ENCODE results near the gene BRAF.
"Not testable (repeated sequence)": the region's sequence is repeated elsewhere in the genome, so short reads cannot be mapped to it uniquely, and the experiment has no call there.

BRAF gene

GRCh38 chr7:140876519-140877248, 48.0 kb downstream of the BRAF start:
- peak; percentile 52 for DNase-seq

GRCh38 chr7:140873434-140873833, 51.3 kb downstream of the BRAF start:
- DNase-seq = no peak

GRCh38 chr7:140870003-140870402, 54.7 kb downstream of the BRAF start:
- DNase-seq = no peak

GRCh38 chr7:140869430-140869829, 55.3 kb downstream of the BRAF start:
- no peak for DNase-seq

GRCh38 chr7:140867467-140868462, 57.0 kb downstream of the BRAF start:
- DNase-seq = no peak

- DNase-seq = no peak
Measured at GRCh38 chr7:140866926-140867325, 57.8 kb downstream of the BRAF start.

- DNase-seq = no peak
Measured at GRCh38 chr7:140864732-140865131, 60.0 kb downstream of the BRAF start.

GRCh38 chr7:140863867-140864266, 60.9 kb downstream of the BRAF start:
- no peak for DNase-seq

GRCh38 chr7:140863184-140863583, 61.5 kb downstream of the BRAF start:
- DNase-seq = no peak

GRCh38 chr7:140857048-140857447, 67.7 kb downstream of the BRAF start:
- no peak for DNase-seq

GRCh38 chr7:140841166-140841715, 83.5 kb downstream of the BRAF start:
- DNase-seq = peak; percentile 4

GRCh38 chr7:140831724-140832123, 93.0 kb downstream of the BRAF start:
- no peak for DNase-seq

GRCh38 chr7:140829720-140830119, 95.0 kb downstream of the BRAF start:
- no peak for DNase-seq

GRCh38 chr7:140828741-140829140, 96.0 kb downstream of the BRAF start:
- DNase-seq = no peak

GRCh38 chr7:140817383-140817782, 107.3 kb downstream of the BRAF start:
- DNase-seq = not testable (repeated sequence)

GRCh38 chr7:140810830-140811556, 113.7 kb downstream of the BRAF start:
- peak; percentile 56 for DNase-seq

- no peak for DNase-seq
Measured at GRCh38 chr7:140810385-140810784, 114.3 kb downstream of the BRAF start.

GRCh38 chr7:140778975-140779374, 145.8 kb downstream of the BRAF start:
- DNase-seq = no peak

GRCh38 chr7:140778568-140778967, 146.2 kb downstream of the BRAF start:
- DNase-seq = no peak

GRCh38 chr7:140774371-140774770, 150.4 kb downstream of the BRAF start:
- no peak for DNase-seq

GRCh38 chr7:140773104-140773503, 151.6 kb downstream of the BRAF start:
- DNase-seq = no peak

GRCh38 chr7:140771826-140772225, 152.9 kb downstream of the BRAF start:
- peak; percentile 3 for DNase-seq

GRCh38 chr7:140769852-140770251, 154.9 kb downstream of the BRAF start:
- no peak for DNase-seq

Measured in fibroblast of skin of right biceps (primary cell).